HG03045 (cell line): ENCODE data around the gene GPAT2.
"Not testable (repeated sequence)": the region's sequence is repeated elsewhere in the genome, so short reads cannot be mapped to it uniquely, and the experiment has no call there.

ENCODE experiments used
- ATAC-seq: cut with Tn5 transposase; IDR thresholded peaks from one replicate; pipeline ENCODE4 v1.9.1; 2021; ENCODE audit warnings: mild to moderate bottlenecking, moderate library complexity; ENCODE audit not compliant: unreplicated experiment

The GPAT2 gene

GRCh38 chr2:96065381-96065930 lies 30.7 kb upstream of the GPAT2 start:
- no peak for ATAC-seq

GRCh38 chr2:96064760-96065159 lies 30.0 kb upstream of the GPAT2 start:
- ATAC-seq: not testable (repeated sequence)

- not testable (repeated sequence) for ATAC-seq
Measured at GRCh38 chr2:96064047-96064675, 29.4 kb upstream of the GPAT2 start.

- not testable (repeated sequence) for ATAC-seq
Measured at GRCh38 chr2:96063116-96063899, 28.6 kb upstream of the GPAT2 start.

- not testable (repeated sequence) for ATAC-seq
Measured at GRCh38 chr2:96062483-96062882, 27.8 kb upstream of the GPAT2 start.

GRCh38 chr2:96061901-96062300 lies 27.2 kb upstream of the GPAT2 start:
- ATAC-seq: not testable (repeated sequence)

- not testable (repeated sequence) for ATAC-seq
Measured at GRCh38 chr2:96061197-96061817, 26.6 kb upstream of the GPAT2 start.

GRCh38 chr2:96060325-96060724 lies 25.6 kb upstream of the GPAT2 start:
- not testable (repeated sequence) for ATAC-seq

- ATAC-seq: not testable (repeated sequence)
Measured at GRCh38 chr2:96059443-96059842, 24.7 kb upstream of the GPAT2 start.

- ATAC-seq: not testable (repeated sequence)
Measured at GRCh38 chr2:96055830-96056229, 21.1 kb upstream of the GPAT2 start.

GRCh38 chr2:96054537-96054936 lies 19.8 kb upstream of the GPAT2 start:
- ATAC-seq: not testable (repeated sequence)

- not testable (repeated sequence) for ATAC-seq
Measured at GRCh38 chr2:96053385-96053784, 18.7 kb upstream of the GPAT2 start.

- not testable (repeated sequence) for ATAC-seq
Measured at GRCh38 chr2:96052632-96053031, 17.9 kb upstream of the GPAT2 start.

GRCh38 chr2:96049917-96050262 lies 15.2 kb upstream of the GPAT2 start:
- not testable (repeated sequence) for ATAC-seq

- ATAC-seq: not testable (repeated sequence)
Measured at GRCh38 chr2:96049049-96049916, 14.6 kb upstream of the GPAT2 start.

- not testable (repeated sequence) for ATAC-seq
Measured at GRCh38 chr2:96035554-96035953, 838 bp upstream of the GPAT2 start.

GRCh38 chr2:96033997-96034396 lies 719 bp downstream of the GPAT2 start:
- ATAC-seq: not testable (repeated sequence)

GRCh38 chr2:96027725-96028325 lies 6.9 kb downstream of the GPAT2 start:
- not testable (repeated sequence) for ATAC-seq

GRCh38 chr2:96025755-96026154 lies 9.0 kb downstream of the GPAT2 start:
- ATAC-seq: not testable (repeated sequence)

GRCh38 chr2:96025194-96025492 lies 9.6 kb downstream of the GPAT2 start:
- ATAC-seq: no peak
